Testis (tissue), 2 donors: Measurements from ENCODE around the gene DEFB131B.
"Not testable (repeated sequence)": the region's sequence is repeated elsewhere in the genome, so short reads cannot be mapped to it uniquely, and the experiment has no call there.

Experiments used
- POLR2A ChIP-seq: fragments of 450-650 bp; IDR thresholded peaks from one replicate; pipeline ENCODE4 v1.6.1; 2017; ENCODE audit warnings: antibody characterized with exemption, mild to moderate bottlenecking, moderate library complexity
- TF ChIP-seq, protein P1 (sequence below), 3 experiments: fragments of 450-650 bp in 2 of 3; fragments of 200-600 bp in 1 of 3; sonication (generic) in 1 of 3; IDR thresholded peaks; one replicate each; pipeline ENCODE4 v1.5.1; 2016 to 2019; ENCODE audit warnings: antibody characterized with exemption in 3 of 3, mild to moderate bottlenecking in 2 of 3, moderate library complexity in 1 of 3

DNA sequence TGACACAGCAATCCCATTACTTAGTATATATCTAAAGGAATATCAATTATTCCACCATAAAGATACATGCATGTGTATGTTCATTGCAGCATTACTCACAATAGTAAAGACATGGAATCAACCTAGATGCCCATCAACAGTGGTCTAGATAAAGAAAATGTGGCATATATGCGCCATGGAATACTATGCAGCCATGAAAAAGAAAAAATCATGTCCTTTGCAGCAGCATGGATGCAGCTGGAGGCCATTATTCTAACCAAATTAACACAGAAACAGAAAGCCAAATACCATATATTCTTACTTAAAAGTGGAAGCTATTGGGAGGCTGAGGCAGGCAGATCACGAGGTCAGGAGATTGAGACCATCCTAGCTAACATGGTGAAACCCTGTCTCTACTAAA, 24.4 kb upstream of the DEFB131B start:
- TF ChIP-seq, protein P1, sequence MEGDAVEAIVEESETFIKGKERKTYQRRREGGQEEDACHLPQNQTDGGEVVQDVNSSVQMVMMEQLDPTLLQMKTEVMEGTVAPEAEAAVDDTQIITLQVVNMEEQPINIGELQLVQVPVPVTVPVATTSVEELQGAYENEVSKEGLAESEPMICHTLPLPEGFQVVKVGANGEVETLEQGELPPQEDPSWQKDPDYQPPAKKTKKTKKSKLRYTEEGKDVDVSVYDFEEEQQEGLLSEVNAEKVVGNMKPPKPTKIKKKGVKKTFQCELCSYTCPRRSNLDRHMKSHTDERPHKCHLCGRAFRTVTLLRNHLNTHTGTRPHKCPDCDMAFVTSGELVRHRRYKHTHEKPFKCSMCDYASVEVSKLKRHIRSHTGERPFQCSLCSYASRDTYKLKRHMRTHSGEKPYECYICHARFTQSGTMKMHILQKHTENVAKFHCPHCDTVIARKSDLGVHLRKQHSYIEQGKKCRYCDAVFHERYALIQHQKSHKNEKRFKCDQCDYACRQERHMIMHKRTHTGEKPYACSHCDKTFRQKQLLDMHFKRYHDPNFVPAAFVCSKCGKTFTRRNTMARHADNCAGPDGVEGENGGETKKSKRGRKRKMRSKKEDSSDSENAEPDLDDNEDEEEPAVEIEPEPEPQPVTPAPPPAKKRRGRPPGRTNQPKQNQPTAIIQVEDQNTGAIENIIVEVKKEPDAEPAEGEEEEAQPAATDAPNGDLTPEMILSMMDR (IDR thresholded peaks at IDR 0.05): not testable (repeated sequence)
- not testable (repeated sequence) for TF ChIP-seq POLR2A
